Mammary epithelial cell (primary cell): ENCODE data around the gene PLEKHF1.

Source experiments
- EZH2 ChIP-seq: IDR thresholded peaks from 2 replicates; pipeline ENCODE4 v1.6.1; 2012; ENCODE audit warnings: low read length, inconsistent platforms, borderline replicate concordance
- TF ChIP-seq, protein P1 (sequence below), 2 donors: IDR thresholded peaks in 1 of 2; conservative IDR thresholded peaks in 1 of 2; 2 replicates each; pipeline ENCODE4 v1.5.1; 2011 to 2012; ENCODE audit warnings: inconsistent platforms in 2 of 2, low read length in 2 of 2, mild to moderate bottlenecking in 2 of 2, control low read depth in 1 of 2, low read depth in 1 of 2; ENCODE audit not compliant: insufficient read depth in 1 of 2; ENCODE audit errors: extremely low read depth in 1 of 2

DNA sequence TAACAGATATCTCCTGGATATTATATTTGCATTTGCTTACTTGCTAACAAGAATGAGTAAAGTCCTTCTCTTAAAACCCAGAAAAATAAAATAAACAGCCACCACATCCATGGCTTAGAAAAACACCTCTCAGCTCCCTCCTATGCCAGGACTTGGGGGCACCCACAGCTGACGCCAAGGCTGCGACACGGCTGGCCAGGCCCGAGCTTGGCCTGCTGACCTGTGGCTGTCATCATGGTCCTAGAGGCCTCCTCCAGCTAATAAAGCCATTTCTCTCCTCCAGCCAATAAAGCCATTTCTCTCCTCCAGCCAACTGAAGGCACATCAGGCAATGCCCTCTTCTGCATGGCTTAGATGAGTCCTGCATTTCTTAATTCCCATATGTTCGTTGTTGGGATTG lies 28.9 kb downstream of the PLEKHF1 start:
- TF ChIP-seq, protein P1, sequence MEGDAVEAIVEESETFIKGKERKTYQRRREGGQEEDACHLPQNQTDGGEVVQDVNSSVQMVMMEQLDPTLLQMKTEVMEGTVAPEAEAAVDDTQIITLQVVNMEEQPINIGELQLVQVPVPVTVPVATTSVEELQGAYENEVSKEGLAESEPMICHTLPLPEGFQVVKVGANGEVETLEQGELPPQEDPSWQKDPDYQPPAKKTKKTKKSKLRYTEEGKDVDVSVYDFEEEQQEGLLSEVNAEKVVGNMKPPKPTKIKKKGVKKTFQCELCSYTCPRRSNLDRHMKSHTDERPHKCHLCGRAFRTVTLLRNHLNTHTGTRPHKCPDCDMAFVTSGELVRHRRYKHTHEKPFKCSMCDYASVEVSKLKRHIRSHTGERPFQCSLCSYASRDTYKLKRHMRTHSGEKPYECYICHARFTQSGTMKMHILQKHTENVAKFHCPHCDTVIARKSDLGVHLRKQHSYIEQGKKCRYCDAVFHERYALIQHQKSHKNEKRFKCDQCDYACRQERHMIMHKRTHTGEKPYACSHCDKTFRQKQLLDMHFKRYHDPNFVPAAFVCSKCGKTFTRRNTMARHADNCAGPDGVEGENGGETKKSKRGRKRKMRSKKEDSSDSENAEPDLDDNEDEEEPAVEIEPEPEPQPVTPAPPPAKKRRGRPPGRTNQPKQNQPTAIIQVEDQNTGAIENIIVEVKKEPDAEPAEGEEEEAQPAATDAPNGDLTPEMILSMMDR (conservative IDR thresholded peaks at IDR 0.05 in 1 of 2, IDR thresholded peaks at IDR 0.05 in 1 of 2; ENCODE audit: extremely low read depth in 1 of 2, insufficient read depth in 1 of 2, low read depth in 1 of 2, low read length in 2 of 2) = no peak
- TF ChIP-seq EZH2 = no peak
